Subcutaneous abdominal adipose tissue (tissue), 5 donors: ENCODE measurements around the gene LIN28B.

Experiments used
- H3K27ac ChIP-seq: one replicate; pipeline ENCODE4 v1.7.0; 2013; ENCODE audit warnings: low read depth, mild to moderate bottlenecking, inconsistent platforms, low read length, moderate library complexity
- H3K27me3 ChIP-seq, 5 donors: one replicate each; pipeline ENCODE4 v1.7.0; 2013; ENCODE audit warnings: low read length in 5 of 5, inconsistent platforms in 1 of 5; ENCODE audit not compliant: control insufficient read depth in 5 of 5, insufficient read depth in 4 of 5
- H3K36me3 ChIP-seq, 5 donors: one replicate each; pipeline ENCODE4 v1.7.0; 2013; ENCODE audit warnings: low read length in 5 of 5; ENCODE audit not compliant: control insufficient read depth in 5 of 5, insufficient read depth in 5 of 5
- H3K4me1 ChIP-seq, 5 donors: one replicate each; pipeline ENCODE4 v1.7.0; 2013; ENCODE audit warnings: low read length in 5 of 5, mild to moderate bottlenecking in 3 of 5, moderate library complexity in 1 of 5; ENCODE audit not compliant: control insufficient read depth in 5 of 5, insufficient read depth in 5 of 5
- H3K4me3 ChIP-seq, 5 donors: one replicate each; pipeline ENCODE4 v1.7.0; 2013; ENCODE audit warnings: low read length in 5 of 5, low read depth in 1 of 5
- H3K9ac ChIP-seq, 5 donors: one replicate each; pipeline ENCODE4 v1.7.0; 2013; ENCODE audit warnings: low read length in 5 of 5, mild to moderate bottlenecking in 4 of 5, moderate library complexity in 3 of 5
- H3K9me3 ChIP-seq, 5 donors: one replicate each; pipeline ENCODE4 v1.7.0; 2013; ENCODE audit warnings: low read length in 5 of 5; ENCODE audit not compliant: control insufficient read depth in 5 of 5
- donor health status: healthy.
- donor health status: healthy.
- donor health status: healthy.
- donor health status: healthy.
- donor health status: healthy.

The LIN28B gene

GRCh38 chr6:104955927-104956730 lies 778 bp upstream of the LIN28B start:
- peaks cover 0 to 8% (median 0%) of the 10 kb centered on the region in 5 donors for H3K9me3 ChIP-seq
- H3K27me3 ChIP-seq, result peaks cover 35 to 63% (median 50%) of the 10 kb centered on the region in 5 donors
- H3K36me3 ChIP-seq, result no peaks in the 10 kb centered on the region
- no peak overlapping the region for H3K27ac ChIP-seq
- peaks cover 0 to 7% (median 3%) of the 10 kb centered on the region in 5 donors for H3K4me1 ChIP-seq
- H3K9ac ChIP-seq, result no peak overlapping the region
- H3K4me3 ChIP-seq, result no peak overlapping the region

- H3K9me3 ChIP-seq, result peaks cover 0 to 8% (median 0%) of the 10 kb centered on the region in 5 donors
- H3K27ac ChIP-seq, result no peak overlapping the region
- H3K4me1 ChIP-seq, result peaks cover 0 to 7% (median 3%) of the 10 kb centered on the region in 5 donors
- H3K9ac ChIP-seq, result no peak overlapping the region
- H3K27me3 ChIP-seq, result peaks cover 32 to 54% (median 43%) of the 10 kb centered on the region in 5 donors
- no peak overlapping the region for H3K4me3 ChIP-seq
- no peaks in the 10 kb centered on the region for H3K36me3 ChIP-seq
Measured at GRCh38 chr6:104957301-104958177, 632 bp downstream of the LIN28B start.

GRCh38 chr6:104958178-104959025 lies 1.5 kb downstream of the LIN28B start:
- Histone ChIP-seq H3K4me1 (peaks cover 0 to 7% (median 3%) of the 10 kb centered on the region in 5 donors), H3K9ac (no peak overlapping the region), H3K27me3 (peaks cover 25 to 45% (median 35%) of the 10 kb centered on the region in 5 donors), H3K9me3 (peaks cover 0 to 1% (median 0%) of the 10 kb centered on the region in 5 donors), H3K4me3 (no peak overlapping the region), H3K27ac (no peak overlapping the region), H3K36me3 (no peaks in the 10 kb centered on the region)

GRCh38 chr6:104959026-104959858 lies 2.3 kb downstream of the LIN28B start:
- H3K27me3 ChIP-seq, result peaks cover 19 to 38% (median 32%) of the 10 kb centered on the region in 5 donors
- no peak overlapping the region for H3K27ac ChIP-seq
- H3K36me3 ChIP-seq, result no peaks in the 10 kb centered on the region
- no peaks in the 10 kb centered on the region for H3K9me3 ChIP-seq
- H3K4me3 ChIP-seq, result no peak overlapping the region
- H3K4me1 ChIP-seq, result peaks cover 0 to 7% (median 3%) of the 10 kb centered on the region in 5 donors
- H3K9ac ChIP-seq, result no peak overlapping the region

GRCh38 chr6:104969108-104969507 lies 12.2 kb downstream of the LIN28B start:
- Histone ChIP-seq H3K4me1 (no peaks in the 10 kb centered on the region), H3K27me3 (no peaks in the 10 kb centered on the region), H3K4me3 (no peak overlapping the region), H3K27ac (no peak overlapping the region), H3K9me3 (no peaks in the 10 kb centered on the region), H3K9ac (no peak overlapping the region), H3K36me3 (no peaks in the 10 kb centered on the region)

GRCh38 chr6:104969785-104970581 lies 13.1 kb downstream of the LIN28B start:
- Histone ChIP-seq H3K27me3 (no peaks in the 10 kb centered on the region), H3K36me3 (no peaks in the 10 kb centered on the region), H3K4me3 (no peak overlapping the region), H3K9ac (no peak overlapping the region), H3K9me3 (no peaks in the 10 kb centered on the region), H3K27ac (no peak overlapping the region), H3K4me1 (no peaks in the 10 kb centered on the region)

- Histone ChIP-seq H3K9me3 (no peaks in the 10 kb centered on the region), H3K27ac (no peak overlapping the region), H3K27me3 (no peaks in the 10 kb centered on the region), H3K36me3 (no peaks in the 10 kb centered on the region), H3K4me1 (no peaks in the 10 kb centered on the region), H3K4me3 (no peak overlapping the region), H3K9ac (no peak overlapping the region)
Measured at GRCh38 chr6:104973404-104973803, 16.5 kb downstream of the LIN28B start.

- Histone ChIP-seq H3K4me1 (no peaks in the 10 kb centered on the region), H3K27ac (no peak overlapping the region), H3K27me3 (no peaks in the 10 kb centered on the region), H3K9me3 (no peaks in the 10 kb centered on the region), H3K4me3 (no peak overlapping the region), H3K9ac (no peak overlapping the region), H3K36me3 (no peaks in the 10 kb centered on the region)
Measured at GRCh38 chr6:104983296-104983695, 26.4 kb downstream of the LIN28B start.
